GM18498 (cell line): ENCODE results near the gene RYR2.

Experiments
- ATAC-seq: cut with Tn5 transposase; IDR thresholded peaks from one replicate; pipeline ENCODE4 v1.9.1; 2021; ENCODE audit warnings: mild to moderate bottlenecking, moderate library complexity; ENCODE audit not compliant: unreplicated experiment

The RYR2 gene

GRCh38 chr1:237031480-237031879 lies 10.5 kb upstream of the RYR2 start:
- ATAC-seq: no peak

- peak; percentile 93 for ATAC-seq
These were observed 10.0 kb upstream of the RYR2 start for GRCh38 chr1:237032029-237032428.

DNA sequence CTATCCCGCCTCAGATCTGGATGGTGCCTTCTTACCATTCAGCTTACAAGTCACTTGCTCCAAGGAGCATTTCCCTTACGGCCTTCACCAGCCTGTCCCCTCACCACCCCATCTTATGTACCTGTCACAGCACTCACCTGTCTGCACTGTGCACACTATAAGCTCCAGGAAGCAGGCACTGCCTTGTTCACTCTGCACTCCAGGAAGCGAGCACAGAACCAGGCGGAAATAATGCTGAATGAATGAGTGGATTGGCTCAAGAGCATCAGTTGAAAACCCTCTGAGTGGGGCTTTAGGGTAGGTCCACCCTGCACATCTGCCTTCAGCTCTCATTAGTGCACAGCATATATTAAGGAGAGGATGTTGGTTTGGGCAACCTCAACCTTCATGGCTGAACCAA lies 8.9 kb upstream of the RYR2 start:
- ATAC-seq: no peak

GRCh38 chr1:237033804-237034203 lies 8.2 kb upstream of the RYR2 start:
- no peak for ATAC-seq

- ATAC-seq: no peak
These were observed 6.2 kb upstream of the RYR2 start for GRCh38 chr1:237035759-237036158.

- no peak for ATAC-seq
These were observed 3.8 kb upstream of the RYR2 start for GRCh38 chr1:237038211-237038610.

- ATAC-seq: no peak
These were observed 1.2 kb upstream of the RYR2 start for GRCh38 chr1:237040823-237041222.

DNA sequence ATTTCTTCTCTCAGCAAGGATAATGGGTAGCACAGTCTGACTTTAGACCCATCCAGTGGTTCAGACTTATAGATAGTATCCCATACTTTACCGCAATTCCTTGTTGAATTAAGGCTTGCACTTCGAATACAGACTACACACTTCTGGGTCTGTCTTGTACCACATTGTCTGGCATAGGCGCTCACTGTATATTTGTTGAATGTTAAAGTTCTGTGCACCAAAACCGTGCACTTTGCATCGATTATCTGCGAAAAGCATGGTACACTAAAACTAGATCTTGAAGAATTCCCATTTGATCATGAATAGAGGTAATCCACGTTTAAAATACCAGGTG lies 556 bp upstream of the RYR2 start:
- ATAC-seq: no peak

GRCh38 chr1:237042526-237042891 lies 525 bp downstream of the RYR2 start:
- ATAC-seq: no peak

DNA sequence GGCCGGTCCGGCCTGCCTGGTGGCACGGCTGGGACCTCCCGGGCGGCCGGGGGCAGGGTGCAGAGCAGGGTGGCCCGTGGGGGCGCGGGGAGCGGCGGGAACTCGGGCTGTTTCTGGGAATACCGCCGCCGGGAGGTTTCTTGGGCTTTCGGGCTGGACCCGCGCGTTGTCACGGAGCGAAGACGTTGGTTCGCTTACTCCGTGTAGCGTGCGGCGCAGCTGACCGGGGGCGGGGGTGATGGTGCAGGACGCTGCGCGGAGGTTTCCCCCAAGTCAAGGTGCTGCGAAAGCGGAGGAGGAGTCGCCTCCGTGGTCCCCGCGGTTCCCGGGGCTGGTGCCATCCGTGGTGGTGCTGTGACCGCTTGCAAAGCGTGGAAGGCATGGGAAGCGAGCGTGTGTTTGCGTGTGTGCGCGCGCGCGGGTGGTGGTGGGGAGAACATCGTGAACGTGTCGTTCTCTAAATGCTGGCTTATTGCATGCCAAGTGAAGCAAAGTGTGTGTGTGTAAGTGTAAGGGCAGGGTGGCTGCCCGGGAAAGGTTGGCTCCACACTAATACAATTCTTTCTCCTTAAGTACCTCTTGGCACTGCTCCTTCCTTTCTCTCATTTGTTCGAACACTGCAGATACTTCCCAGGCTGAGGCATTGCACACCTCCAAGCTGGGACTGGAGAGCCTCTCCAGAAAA lies 1.1 kb downstream of the RYR2 start:
- no peak for ATAC-seq

DNA sequence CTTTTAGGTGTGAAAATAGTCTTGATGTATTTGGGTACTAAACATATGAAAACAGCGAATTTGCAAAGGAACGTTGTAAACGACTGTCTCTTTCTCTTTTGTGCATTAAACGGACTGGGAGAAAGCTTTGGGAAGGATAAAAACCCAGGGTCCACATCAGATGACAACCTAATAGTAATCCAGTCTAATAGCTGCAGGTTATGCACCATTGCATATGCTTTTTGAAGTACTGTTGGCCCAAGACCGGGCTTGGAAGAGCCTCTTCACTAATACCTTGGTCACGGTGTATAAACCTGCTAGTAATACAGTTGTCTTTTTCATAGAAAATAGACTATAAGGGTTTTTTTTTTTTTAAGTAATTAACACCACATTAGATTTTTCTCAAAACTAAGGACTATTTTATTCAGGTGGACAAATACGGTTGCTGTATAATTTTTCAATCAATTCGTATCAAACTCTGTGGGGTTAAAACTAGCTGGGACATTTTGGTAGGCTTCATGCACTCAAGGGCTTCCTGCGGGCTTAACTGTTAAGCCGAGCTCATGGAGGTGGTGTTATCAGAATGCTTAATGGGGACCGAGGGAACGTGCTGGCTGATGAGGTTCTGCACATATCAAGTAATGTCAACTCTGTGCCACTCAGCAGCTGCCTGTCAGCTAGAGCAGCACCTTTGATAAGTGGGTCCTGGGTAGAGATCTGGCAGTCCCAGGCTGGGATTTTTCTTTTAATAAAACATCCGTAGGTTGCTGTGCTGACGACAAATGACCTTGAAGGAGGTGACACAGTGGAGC lies 2.1 kb downstream of the RYR2 start:
- no peak for ATAC-seq

GRCh38 chr1:237045278-237046016 lies 3.5 kb downstream of the RYR2 start:
- no peak for ATAC-seq

- no peak for ATAC-seq
These were observed 6.8 kb downstream of the RYR2 start for GRCh38 chr1:237048803-237049202.

- no peak for ATAC-seq
These were observed 8.2 kb downstream of the RYR2 start for GRCh38 chr1:237050185-237050584.

DNA sequence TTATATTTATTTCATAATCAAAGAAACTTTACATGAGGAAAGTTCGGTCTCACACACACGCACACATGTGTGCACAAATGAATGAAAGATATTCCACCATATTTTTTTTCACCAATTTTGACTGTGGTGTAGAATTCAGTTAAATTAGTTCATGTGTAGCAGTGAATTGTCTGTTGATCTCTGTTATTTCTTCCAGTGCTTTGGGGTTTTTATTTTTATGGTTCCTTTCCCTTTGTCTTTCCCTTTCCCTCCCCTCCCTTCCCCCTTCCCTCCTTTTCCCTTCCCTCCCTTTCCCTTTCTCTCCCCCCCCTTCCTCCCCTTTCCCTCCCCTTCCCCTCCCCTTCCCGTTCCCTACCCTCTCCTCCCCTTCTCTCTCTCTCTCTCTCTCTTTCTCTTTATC lies 8.9 kb downstream of the RYR2 start:
- ATAC-seq: no peak

DNA sequence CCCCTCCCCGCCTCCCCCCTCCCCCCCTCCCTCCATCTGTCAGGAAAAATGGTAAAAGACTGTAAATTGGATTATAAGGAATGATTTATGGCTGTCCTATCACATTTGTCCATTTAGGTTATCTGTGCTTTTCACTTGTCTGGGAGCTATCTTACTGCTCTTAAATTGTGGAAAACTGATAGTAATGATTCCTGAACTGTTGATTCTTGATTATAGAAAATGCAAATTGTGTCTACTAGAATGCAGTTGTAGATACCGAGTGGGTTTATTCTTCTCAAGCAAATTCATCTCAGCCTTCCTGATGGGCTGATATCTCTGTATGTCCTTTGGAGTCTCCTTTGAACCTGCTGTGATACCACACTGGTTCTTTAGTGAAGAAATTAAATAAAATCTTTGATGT lies 12.3 kb downstream of the RYR2 start:
- no peak for ATAC-seq

GRCh38 chr1:237058470-237058869 lies 16.5 kb downstream of the RYR2 start:
- no peak for ATAC-seq

DNA sequence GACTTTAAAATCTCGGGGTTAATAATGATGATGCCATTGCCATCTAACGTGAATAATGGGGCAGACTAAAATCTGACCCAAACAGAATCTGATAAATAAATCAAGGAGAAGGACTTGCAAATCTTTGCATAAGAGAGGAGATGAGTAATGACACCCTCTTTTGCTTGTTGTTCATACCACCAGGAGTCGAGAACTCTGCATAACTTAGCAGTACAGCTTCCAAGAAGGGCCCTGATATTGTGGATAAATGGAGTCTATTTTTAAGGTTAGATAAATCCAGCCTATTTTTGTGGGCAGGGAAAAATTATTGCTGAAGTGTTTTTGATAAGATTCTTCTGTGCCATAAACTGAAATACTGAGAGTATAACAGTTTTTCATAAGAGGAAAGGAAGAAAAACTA lies 17.3 kb downstream of the RYR2 start:
- ATAC-seq: no peak

DNA sequence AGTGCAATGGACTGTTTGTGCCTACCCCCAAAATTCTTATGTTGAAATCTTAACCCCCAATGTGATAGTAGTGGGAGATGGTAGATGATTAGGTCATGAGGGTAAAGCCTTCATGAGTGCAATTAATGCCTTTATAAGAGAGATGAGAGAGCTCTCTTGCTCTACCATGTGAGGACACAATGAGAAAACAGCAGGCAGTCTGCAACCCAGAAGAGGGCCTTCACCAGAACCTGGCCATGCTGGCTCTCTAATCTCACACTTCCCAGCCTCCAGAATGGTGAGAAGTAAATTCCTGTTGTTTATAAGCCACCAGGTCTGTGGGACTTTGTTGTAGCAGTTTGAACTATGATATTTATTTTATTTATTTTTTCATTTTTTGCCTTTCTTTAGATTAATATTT lies 21.0 kb downstream of the RYR2 start:
- no peak for ATAC-seq

GRCh38 chr1:237065903-237066302 lies 23.9 kb downstream of the RYR2 start:
- ATAC-seq: no peak

DNA sequence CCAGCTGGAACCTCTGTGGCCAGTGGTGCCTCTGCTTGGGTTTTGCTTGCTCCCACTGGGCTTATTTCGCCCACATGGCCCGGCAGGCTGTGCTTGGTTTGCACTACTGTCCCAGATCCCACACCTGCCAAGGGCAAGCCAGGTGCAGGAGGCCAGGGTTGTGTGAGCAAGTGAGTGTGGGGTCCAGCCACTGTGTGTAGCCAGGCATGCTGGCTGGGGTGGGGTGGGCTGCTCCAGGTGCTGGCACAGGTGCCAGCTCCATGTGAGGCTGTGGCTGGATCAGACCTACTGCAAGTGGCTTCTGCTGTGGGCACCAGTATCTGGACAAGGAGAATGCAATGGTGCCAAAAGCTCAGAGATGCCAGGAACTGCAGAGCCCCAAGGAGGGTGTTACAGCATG lies 28.5 kb downstream of the RYR2 start:
- no peak for ATAC-seq
